Measurements from ENCODE around the gene POLD4. TPM values are rescaled to one million over a fixed set of nuclear protein-coding genes. Genes with fewer than 3 reads are reported as not detected.

The POLD4 gene
- total and polyA plus RNA-seq, 2 donors (not counting 1 experiment from before 2014, with no cell fraction given): 32.4 to 36.3 TPM

GRCh38 chr11:67372321-67372992, 19.1 kb upstream of the POLD4 start:
- Histone ChIP-seq H3K9ac (ENCODE audit: insufficient read depth, low read length) (peak overlapping the region; percentile 93), H3K4me3 (replicated peaks in 1 of 4; ENCODE audit: control extremely low read depth in 1 of 4, insufficient read depth in 1 of 4, low read depth in 3 of 4, low read length in 4 of 4) (peak overlapping the region; percentile 42 to 74 (median 58)), H4K20me1 (ENCODE audit: control insufficient read depth, extremely low read depth, insufficient read depth, low read length) (no peaks in the 10 kb centered on the region), H3K36me3 (ENCODE audit: control insufficient read depth, insufficient read depth, low read length) (no peaks in the 10 kb centered on the region), H2AFZ (ENCODE audit: low read length) (no peak overlapping the region), H3K4me1 (ENCODE audit: control insufficient read depth, extremely low read depth, insufficient read depth, low read length) (peaks cover 47% of the 10 kb centered on the region), H3K4me2 (ENCODE audit: extremely low read depth, insufficient read depth, low read length) (peak overlapping the region; percentile 83), H3K9me3 (ENCODE audit: control insufficient read depth, insufficient read depth, low read depth, low read length) (no peaks in the 10 kb centered on the region), H3K27me3 (ENCODE audit: control insufficient read depth, insufficient read depth, low read length) (no peaks in the 10 kb centered on the region), H3K27ac (ENCODE audit: insufficient read depth, low read length) (peak overlapping the region; percentile 97), H3K79me2 (ENCODE audit: control insufficient read depth, insufficient read depth, low read length) (peaks cover 32% of the 10 kb centered on the region)
- TF ChIP-seq CTCF (conservative IDR thresholded peaks at IDR 0.05 in 1 of 2, IDR thresholded peaks at IDR 0.05 in 1 of 2; ENCODE audit: low read depth in 1 of 2, low read length in 2 of 2): no peak
- no peak for TF ChIP-seq EZH2 (IDR thresholded peaks at IDR 0.05; ENCODE audit: low read length, missing control alignments)
- DNase-seq (ENCODE audit: low read depth in 2 of 2): no peak

- H3K4me3 ChIP-seq (replicated peaks in 1 of 4; ENCODE audit: control extremely low read depth in 1 of 4, insufficient read depth in 1 of 4, low read depth in 3 of 4, low read length in 4 of 4): peak overlapping the region; percentile 42 to 74 (median 56)
- no peak for TF ChIP-seq CTCF (conservative IDR thresholded peaks at IDR 0.05 in 1 of 2, IDR thresholded peaks at IDR 0.05 in 1 of 2; ENCODE audit: low read depth in 1 of 2, low read length in 2 of 2)
- TF ChIP-seq EZH2 (IDR thresholded peaks at IDR 0.05; ENCODE audit: low read length, missing control alignments): no peak
- H2AFZ ChIP-seq (ENCODE audit: low read length): no peak overlapping the region
- no peak for DNase-seq (ENCODE audit: low read depth in 2 of 2)
- peaks cover 52% of the 10 kb centered on the region for H3K4me1 ChIP-seq (ENCODE audit: control insufficient read depth, extremely low read depth, insufficient read depth, low read length)
- H3K36me3 ChIP-seq (ENCODE audit: control insufficient read depth, insufficient read depth, low read length): peaks cover 2% of the 10 kb centered on the region
- H3K27ac ChIP-seq (ENCODE audit: insufficient read depth, low read length): peak overlapping the region; percentile 23
- H3K9ac ChIP-seq (ENCODE audit: insufficient read depth, low read length): peak overlapping the region; percentile 53
- no peaks in the 10 kb centered on the region for H4K20me1 ChIP-seq (ENCODE audit: control insufficient read depth, extremely low read depth, insufficient read depth, low read length)
- no peaks in the 10 kb centered on the region for H3K27me3 ChIP-seq (ENCODE audit: control insufficient read depth, insufficient read depth, low read length)
- H3K9me3 ChIP-seq (ENCODE audit: control insufficient read depth, insufficient read depth, low read depth, low read length): no peaks in the 10 kb centered on the region
- peak overlapping the region; percentile 83 for H3K4me2 ChIP-seq (ENCODE audit: extremely low read depth, insufficient read depth, low read length)
- peaks cover 34% of the 10 kb centered on the region for H3K79me2 ChIP-seq (ENCODE audit: control insufficient read depth, insufficient read depth, low read length)
Measured at GRCh38 chr11:67371911-67372320, 18.6 kb upstream of the POLD4 start.

- H3K4me1 ChIP-seq (ENCODE audit: control insufficient read depth, extremely low read depth, insufficient read depth, low read length): peaks cover 57% of the 10 kb centered on the region
- peak; percentile 53 to 55 for TF ChIP-seq CTCF (conservative IDR thresholded peaks at IDR 0.05 in 1 of 2, IDR thresholded peaks at IDR 0.05 in 1 of 2; ENCODE audit: low read depth in 1 of 2, low read length in 2 of 2)
- TF ChIP-seq EZH2 (IDR thresholded peaks at IDR 0.05; ENCODE audit: low read length, missing control alignments): no peak
- H3K4me2 ChIP-seq (ENCODE audit: extremely low read depth, insufficient read depth, low read length): peak overlapping the region; percentile 83
- peaks cover 2% of the 10 kb centered on the region for H3K36me3 ChIP-seq (ENCODE audit: control insufficient read depth, insufficient read depth, low read length)
- H3K9me3 ChIP-seq (ENCODE audit: control insufficient read depth, insufficient read depth, low read depth, low read length): no peaks in the 10 kb centered on the region
- DNase-seq (ENCODE audit: low read depth in 2 of 2): peak; percentile 43 to 56
- peaks cover 34% of the 10 kb centered on the region for H3K79me2 ChIP-seq (ENCODE audit: control insufficient read depth, insufficient read depth, low read length)
- peak overlapping the region; percentile 31 for H3K27ac ChIP-seq (ENCODE audit: insufficient read depth, low read length)
- peak overlapping the region; percentile 42 to 74 (median 56) for H3K4me3 ChIP-seq (replicated peaks in 1 of 4; ENCODE audit: control extremely low read depth in 1 of 4, insufficient read depth in 1 of 4, low read depth in 3 of 4, low read length in 4 of 4)
- H4K20me1 ChIP-seq (ENCODE audit: control insufficient read depth, extremely low read depth, insufficient read depth, low read length): no peaks in the 10 kb centered on the region
- H3K27me3 ChIP-seq (ENCODE audit: control insufficient read depth, insufficient read depth, low read length): no peaks in the 10 kb centered on the region
- no peak overlapping the region for H2AFZ ChIP-seq (ENCODE audit: low read length)
- peak overlapping the region; percentile 53 for H3K9ac ChIP-seq (ENCODE audit: insufficient read depth, low read length)
Measured at GRCh38 chr11:67371189-67371910, 18.0 kb upstream of the POLD4 start.
